ENCODE results near the gene ZBTB7C.

- TF ChIP-seq CTCF (IDR thresholded peaks at IDR 0.05; ENCODE audit: insufficient read depth, low read length, poor library complexity, severe bottlenecking) (no peak), EZH2phosphoT487 (conservative IDR thresholded peaks at IDR 0.05; ENCODE audit: low read length) (no peak)
These were observed 115.0 kb downstream of the ZBTB7C start for GRCh38 chr18:48293954-48294898.

Measured in SU-DHL-6 (cell line).